IMR-90 (cell line): ENCODE data around the gene HADHA. TPM values are rescaled to one million over a fixed set of nuclear protein-coding genes. Genes with fewer than 3 reads are reported as not detected.

Source experiments
- ATAC-seq: fragments of 200-7000 bp; cut with Tn5 transposase; 2 replicates; pipeline ENCODE4 v1.9.1; 2020; ENCODE audit warnings: low read depth, mild to moderate bottlenecking, moderate library complexity
- BruUV-seq: library from RNA; stranded (reverse); fragments of 400-500 nt; replicated peaks from 2 replicates; lab custom pipeline; 2021; lab: Mats Ljungman, UMichigan
- CTCF ChIA-PET: fragments of 300-600 bp; formaldehyde crosslinking; extraction: SDS; loops from one replicate; lab custom pipeline; 2021; ENCODE audit warnings: antibody characterized with exemption; lab: Yijun Ruan, JAX
- POLR2A ChIA-PET: fragments of 300-600 bp; sonication (Branson Sonifier 250); formaldehyde crosslinking; loops from one replicate; lab custom pipeline; 2022; ENCODE audit warnings: antibody characterized with exemption; ENCODE audit not compliant: unreplicated experiment; lab: Charles Lee
- DNase-seq: peaks from one replicate; pipeline ENCODE4 v3.0.0; 2013
- H2AFZ ChIP-seq: replicated peaks from 2 replicates; pipeline ENCODE3; 2013; ENCODE audit warnings: low read length, mild to moderate bottlenecking; ENCODE audit not compliant: poor library complexity
- H2AK5ac ChIP-seq: 2 replicates; pipeline ENCODE4 v1.6.1; 2013; ENCODE audit warnings: low read depth, low read length, inconsistent platforms
- H2AK9ac ChIP-seq: replicated peaks from 2 replicates; pipeline ENCODE3; 2013; ENCODE audit warnings: mild to moderate bottlenecking, low read depth, low read length, moderate library complexity; ENCODE audit not compliant: poor library complexity
- H2BK120ac ChIP-seq: 2 replicates; pipeline ENCODE4 v1.6.1; 2013; ENCODE audit warnings: low read depth, low read length, inconsistent platforms
- H2BK15ac ChIP-seq: 3 replicates; pipeline ENCODE4 v1.6.1; 2013; ENCODE audit warnings: low read depth, low read length, inconsistent platforms
- H2BK20ac ChIP-seq: 2 replicates; pipeline ENCODE4 v1.6.1; 2013; ENCODE audit warnings: low read depth, mild to moderate bottlenecking, inconsistent platforms, low read length, moderate library complexity
- H2BK5ac ChIP-seq: 2 replicates; pipeline ENCODE4 v1.6.1; 2013; ENCODE audit warnings: mild to moderate bottlenecking, low read depth, low read length, inconsistent platforms; ENCODE audit not compliant: poor library complexity, severe bottlenecking
- H3K14ac ChIP-seq: replicated peaks from 2 replicates; pipeline ENCODE4 v1.6.1; 2013; ENCODE audit warnings: low read depth, low read length, inconsistent platforms
- H3K18ac ChIP-seq: 2 replicates; pipeline ENCODE4 v1.6.1; 2013; ENCODE audit warnings: low read depth, low read length, control low read depth
- H3K23ac ChIP-seq: 2 replicates; pipeline ENCODE4 v1.6.1; 2013; ENCODE audit warnings: low read depth, low read length, inconsistent platforms
- H3K27ac ChIP-seq: 2 replicates; pipeline ENCODE4 v1.5.1; 2013; ENCODE audit warnings: mild to moderate bottlenecking, control low read depth, low read length; ENCODE audit not compliant: insufficient read depth
- H3K27me3 ChIP-seq: 2 replicates; pipeline ENCODE4 v1.6.1; 2013; ENCODE audit warnings: low read length; ENCODE audit not compliant: control insufficient read depth, insufficient read depth
- H3K36me3 ChIP-seq: 2 replicates; pipeline ENCODE4 v1.6.1; 2013; ENCODE audit warnings: low read length, mixed read lengths; ENCODE audit not compliant: control insufficient read depth, insufficient read depth
- H3K4ac ChIP-seq: 2 replicates; pipeline ENCODE4 v1.6.1; 2013; ENCODE audit warnings: low read depth, low read length, inconsistent platforms
- H3K4me1 ChIP-seq: 2 replicates; pipeline ENCODE4 v1.6.1; 2013; ENCODE audit warnings: low read length, mixed read lengths; ENCODE audit not compliant: control insufficient read depth, insufficient read depth
- H3K4me2 ChIP-seq: 2 replicates; pipeline ENCODE4 v1.6.1; 2013; ENCODE audit warnings: low read depth, mild to moderate bottlenecking, control low read depth, low read length, moderate library complexity
- H3K4me3 ChIP-seq: 2 replicates; pipeline ENCODE4 v1.5.1; 2013; ENCODE audit warnings: low read depth, mild to moderate bottlenecking, control low read depth, low read length, moderate library complexity; ENCODE audit not compliant: insufficient read depth
- H3K56ac ChIP-seq: 2 replicates; pipeline ENCODE4 v1.6.1; 2013; ENCODE audit warnings: low read length, inconsistent platforms; ENCODE audit not compliant: insufficient read depth; ENCODE audit errors: extremely low read depth
- H3K79me1 ChIP-seq, 2 experiments: 2 replicates each; pipeline ENCODE4 v1.6.1; 2013; ENCODE audit warnings: low read length in 2 of 2, inconsistent platforms in 1 of 2, low read depth in 1 of 2
- H3K9ac ChIP-seq: 2 replicates; pipeline ENCODE4 v1.6.1; 2013; ENCODE audit warnings: low read depth, low read length, control low read depth
- H3K9me1 ChIP-seq: 2 replicates; pipeline ENCODE4 v1.6.1; 2013; ENCODE audit warnings: low read length, inconsistent platforms; ENCODE audit not compliant: insufficient read depth
- H3K9me3 ChIP-seq: 2 replicates; pipeline ENCODE4 v1.6.1; 2013; ENCODE audit warnings: low read length; ENCODE audit not compliant: control insufficient read depth, insufficient read depth
- H4K20me1 ChIP-seq: 2 replicates; pipeline ENCODE4 v1.6.1; 2013; ENCODE audit warnings: low read length, inconsistent platforms; ENCODE audit not compliant: insufficient read depth
- H4K5ac ChIP-seq: 2 replicates; pipeline ENCODE4 v1.6.1; 2013; ENCODE audit warnings: mild to moderate bottlenecking, low read depth, low read length, control low read depth
- H4K8ac ChIP-seq, 2 experiments: 2 replicates each; pipeline ENCODE4 v1.6.1; 2013; ENCODE audit warnings: low read depth in 2 of 2, low read length in 2 of 2, control low read depth in 1 of 2, inconsistent platforms in 1 of 2
- H4K91ac ChIP-seq: 2 replicates; pipeline ENCODE4 v1.6.1; 2013; ENCODE audit warnings: low read depth, low read length, inconsistent platforms; ENCODE audit not compliant: insufficient read depth
- CTCF ChIP-seq: conservative IDR thresholded peaks from 2 replicates; pipeline ENCODE4 v1.5.1; 2012; ENCODE audit warnings: mild to moderate bottlenecking, low read depth, low read length, improper control_type of control experiment
- NFE2L2 ChIP-seq: fragments of 150-350 bp; IDR thresholded peaks from 2 replicates; pipeline ENCODE4 v1.6.1; 2016; ENCODE audit warnings: low read depth, mild to moderate bottlenecking, low read length
- RCOR1 ChIP-seq: IDR thresholded peaks from 2 replicates; pipeline ENCODE4 v1.6.1; 2012; ENCODE audit warnings: mild to moderate bottlenecking, low read length, improper control_type of control experiment; ENCODE audit not compliant: insufficient replicate concordance
- WGBS, 2 experiments: methylation state at CpG; one replicate each; pipeline versions ENCODE4 v1.1.5 to v1.1.7; 2013; ENCODE audit warnings: missing lambda C conversion rate in 2 of 2; ENCODE audit not compliant: insufficient read length in 1 of 2; ENCODE audit errors: extremely low coverage in 2 of 2; 5-methylcytosine and 5-hydroxymethylcytosine counted together
- dilution Hi-C: fragments of 300-500 bp; cut with HindIII; formaldehyde crosslinking; loops from one replicate; pipeline ENCODE4 v1.14.3; 2018; ENCODE audit warnings: low sequenced_read_pairs; ENCODE audit not compliant: unreplicated experiment
- in situ Hi-C: fragments of 300-500 bp; cut with MboI; formaldehyde crosslinking; loops from 3 replicates; pipeline ENCODE4 v1.14.3; 2019; ENCODE audit warnings: low sequenced_read_pairs, inconsistent platforms, mixed read lengths
- intact Hi-C: fragments of 100-400 bp; cut with micrococcal nuclease; formaldehyde crosslinking; loops from 2 replicates; pipeline ENCODE4 v1.10.0; 2022
- polyA plus RNA-seq, 3 experiments: library from polyadenylated mRNA; depleted of rRNA; stranded (reverse); fragments of >200 nt; gene quantifications; 2 replicates each; pipeline ENCODE4 v1.2.3, GENCODE V29; 2012; ENCODE audit warnings: low replicate concordance in 1 of 3
- total RNA-seq: library from RNA; depleted of rRNA; stranded (reverse); fragments of >200 nt; gene quantifications from 2 replicates; pipeline ENCODE4 v1.2.3, GENCODE V29; 2012
- TF ChIP-seq, protein P1 (sequence below): fragments of 150-350 bp; IDR thresholded peaks from 2 replicates; pipeline ENCODE4 v1.6.1; 2016; ENCODE audit warnings: low read depth, mild to moderate bottlenecking, low read length, moderate library complexity, borderline replicate concordance

The HADHA gene
- total and polyA plus RNA-seq, 2 of the 4 experiments (the other 2 are of a cell fraction) = 52.7 to 111 TPM

DNA sequence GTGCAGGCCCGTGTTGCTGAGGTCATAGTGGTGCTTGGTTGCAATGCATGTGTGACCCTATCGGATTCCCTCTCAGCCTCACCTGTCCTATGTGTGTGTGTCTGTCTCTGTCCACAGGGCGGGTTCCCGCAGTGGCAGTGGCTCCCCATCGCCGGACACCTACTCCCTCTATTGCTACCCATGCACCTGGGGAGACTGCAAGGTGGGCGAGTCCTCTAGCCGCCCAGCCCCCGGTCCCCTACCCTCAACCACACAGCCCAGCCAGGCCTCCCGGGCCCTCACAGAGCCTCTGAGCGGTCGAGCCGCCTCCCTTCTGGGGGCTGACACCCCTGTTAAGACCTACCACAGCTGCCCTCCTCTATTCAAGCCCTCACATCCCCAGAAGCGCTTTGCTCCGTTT, 57.3 kb downstream of the HADHA start:
- in situ Hi-C loops = no loop called here
- no peak for ATAC-seq

More for the DNA sequence above, 57.3 kb downstream of the HADHA start:
- TF ChIP-seq CTCF (no peak), NFE2L2 (no peak), RCOR1 (no peak)
- TF ChIP-seq, protein P1, sequence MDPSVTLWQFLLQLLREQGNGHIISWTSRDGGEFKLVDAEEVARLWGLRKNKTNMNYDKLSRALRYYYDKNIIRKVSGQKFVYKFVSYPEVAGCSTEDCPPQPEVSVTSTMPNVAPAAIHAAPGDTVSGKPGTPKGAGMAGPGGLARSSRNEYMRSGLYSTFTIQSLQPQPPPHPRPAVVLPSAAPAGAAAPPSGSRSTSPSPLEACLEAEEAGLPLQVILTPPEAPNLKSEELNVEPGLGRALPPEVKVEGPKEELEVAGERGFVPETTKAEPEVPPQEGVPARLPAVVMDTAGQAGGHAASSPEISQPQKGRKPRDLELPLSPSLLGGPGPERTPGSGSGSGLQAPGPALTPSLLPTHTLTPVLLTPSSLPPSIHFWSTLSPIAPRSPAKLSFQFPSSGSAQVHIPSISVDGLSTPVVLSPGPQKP = no peak
- Histone ChIP-seq H3K9ac (no peak overlapping the region), H4K20me1 (0 out of 2 replicates have a peak, but pooled peaks cover 3% of the 10 kb centered on the region), H3K9me3 (no peaks in the 10 kb centered on the region), H3K36me3 (peaks cover 16% of the 10 kb centered on the region), H4K91ac (no peak overlapping the region), H3K14ac (no peak overlapping the region), H3K4ac (no peak overlapping the region), H2AK9ac (no peak overlapping the region), H3K27me3 (no peaks in the 10 kb centered on the region; the same call in 1 of the 2 replicates), H2AFZ (no peak overlapping the region), H3K4me3 (no peak overlapping the region), H3K56ac (no peak overlapping the region), H3K23ac (no peak overlapping the region), H3K27ac (no peak overlapping the region), H4K8ac (no peak overlapping the region), H3K18ac (no peak overlapping the region), H2BK15ac (no peak overlapping the region), H2BK20ac (no peak overlapping the region), H3K4me1 (no peaks in the 10 kb centered on the region), H2BK5ac (no peak overlapping the region), H2AK5ac (no peak overlapping the region), H3K4me2 (no peak overlapping the region), H3K79me1 (no peaks in the 10 kb centered on the region), H3K9me1 (peaks cover 10% of the 10 kb centered on the region; the same call in 1 of the 2 replicates), H2BK120ac (no peak overlapping the region), H4K5ac (no peak overlapping the region)
- ChIA-PET CTCF (no interaction called here), POLR2A (no interaction called here)
- no peak for DNase-seq
- intact Hi-C loops (no loop called here), dilution Hi-C loops (no loop called here)
- no TSS peak for BruUV-seq
- WGBS, 2 experiments = 90% methylated on average over 10 of the region's 15 CpGs; no CpG with 5 or more reads in 1 of the 2 experiments
